NCI-H2081 treated with DMSO at 0.1 percent for 48 hours (cell line): ENCODE data around the gene ANKRD65.
"Not testable (repeated sequence)": the region's sequence is repeated elsewhere in the genome, so short reads cannot be mapped to it uniquely, and the experiment has no call there.

Experiments used
- DNase-seq: peaks from one replicate; lab custom pipeline; 2025; lab: John Stamatoyannopoulos, UW

The ANKRD65 gene

DNA sequence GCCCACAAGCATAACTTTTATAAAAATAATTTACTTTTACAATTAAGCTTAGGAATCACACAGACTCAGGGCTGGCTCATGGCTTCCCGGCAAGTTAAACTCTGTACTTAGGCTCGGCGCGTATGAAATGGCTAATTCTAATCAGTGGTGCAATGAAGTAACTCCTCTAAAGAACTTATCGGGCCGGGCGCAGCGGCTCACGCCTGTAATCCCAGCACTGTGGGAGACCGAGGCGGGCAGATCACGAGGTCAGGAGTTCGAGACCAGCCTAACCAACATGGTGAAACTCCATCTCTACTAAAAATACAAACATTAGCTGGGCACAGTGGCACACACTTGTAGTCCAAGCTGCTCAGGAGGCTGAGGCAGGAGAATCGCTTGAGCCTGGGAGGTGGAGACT, 51.0 kb downstream of the ANKRD65 start:
- not testable (repeated sequence) for DNase-seq
